ENCODE measurements around the gene CCDC86.

DNA sequence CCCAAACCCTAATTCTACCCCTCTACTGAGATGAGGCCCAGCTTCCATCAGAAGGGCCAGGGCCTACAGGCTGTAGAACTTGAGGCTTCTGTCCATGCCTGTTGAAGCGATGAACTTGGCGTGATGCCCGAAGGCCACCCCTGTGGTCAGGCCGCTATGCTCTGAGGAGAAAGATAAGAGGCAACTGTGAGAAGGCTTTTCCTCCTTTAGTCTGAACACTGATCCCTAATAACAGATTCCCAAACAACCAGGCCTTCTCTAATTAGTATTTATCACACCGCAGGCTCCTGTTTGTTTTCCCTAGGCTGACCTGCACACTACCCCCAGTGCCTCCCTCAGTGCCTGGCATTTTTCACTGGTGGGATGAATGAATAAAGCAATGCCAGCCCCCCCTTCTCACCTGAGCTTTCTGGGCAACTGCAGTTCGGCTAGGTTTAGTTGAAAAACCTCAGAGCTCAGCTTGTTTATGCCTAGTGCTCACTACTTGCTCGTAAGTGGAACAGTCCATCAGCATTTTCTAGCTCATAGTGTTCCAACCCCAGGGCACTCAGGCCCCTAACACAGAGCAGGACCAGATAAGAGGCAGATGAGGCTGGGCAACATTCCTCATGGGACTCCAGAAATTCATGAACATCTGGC, 49.3 kb downstream of the CCDC86 start:
- TF ChIP-seq, protein P1, sequence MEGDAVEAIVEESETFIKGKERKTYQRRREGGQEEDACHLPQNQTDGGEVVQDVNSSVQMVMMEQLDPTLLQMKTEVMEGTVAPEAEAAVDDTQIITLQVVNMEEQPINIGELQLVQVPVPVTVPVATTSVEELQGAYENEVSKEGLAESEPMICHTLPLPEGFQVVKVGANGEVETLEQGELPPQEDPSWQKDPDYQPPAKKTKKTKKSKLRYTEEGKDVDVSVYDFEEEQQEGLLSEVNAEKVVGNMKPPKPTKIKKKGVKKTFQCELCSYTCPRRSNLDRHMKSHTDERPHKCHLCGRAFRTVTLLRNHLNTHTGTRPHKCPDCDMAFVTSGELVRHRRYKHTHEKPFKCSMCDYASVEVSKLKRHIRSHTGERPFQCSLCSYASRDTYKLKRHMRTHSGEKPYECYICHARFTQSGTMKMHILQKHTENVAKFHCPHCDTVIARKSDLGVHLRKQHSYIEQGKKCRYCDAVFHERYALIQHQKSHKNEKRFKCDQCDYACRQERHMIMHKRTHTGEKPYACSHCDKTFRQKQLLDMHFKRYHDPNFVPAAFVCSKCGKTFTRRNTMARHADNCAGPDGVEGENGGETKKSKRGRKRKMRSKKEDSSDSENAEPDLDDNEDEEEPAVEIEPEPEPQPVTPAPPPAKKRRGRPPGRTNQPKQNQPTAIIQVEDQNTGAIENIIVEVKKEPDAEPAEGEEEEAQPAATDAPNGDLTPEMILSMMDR (IDR thresholded peaks at IDR 0.05): no peak
- no peak for TF ChIP-seq POLR2A (IDR thresholded peaks at IDR 0.05)
